Heart right ventricle (tissue), 16 donors: Measurements from ENCODE around the gene NOP14. TPM values are rescaled to one million over a fixed set of nuclear protein-coding genes. Genes with fewer than 3 reads are reported as not detected.

Source experiments
- ATAC-seq, 8 donors: fragments of 200-7000 bp; cut with Tn5 transposase; one replicate each; pipeline ENCODE4 v1.9.1; 2020; ENCODE audit warnings: mild to moderate bottlenecking in 8 of 8, moderate library complexity in 8 of 8, moderate number of reproducible peaks in 1 of 8
- DNase-seq, 2 donors: peaks; one replicate each; pipeline ENCODE4 v3.0.0-alpha.2; 2020
- H3K27ac ChIP-seq, 10 donors: fragments of 200-600 bp; sonication (generic) in 2 of 10; one replicate each; pipeline versions ENCODE4 v1.5.0 to v1.8.0; 2020 to 2022; ENCODE audit warnings: mild to moderate bottlenecking in 3 of 10
- H3K27me3 ChIP-seq, 7 donors: fragments of 200-600 bp; one replicate each; pipeline ENCODE4 v1.8.0; 2021 to 2022; ENCODE audit warnings: mild to moderate bottlenecking in 2 of 7
- H3K36me3 ChIP-seq, 9 donors: fragments of 200-600 bp; sonication (generic) in 1 of 9; one replicate each; pipeline versions ENCODE4 v1.5.0 to v1.8.0; 2020 to 2022; ENCODE audit warnings: mild to moderate bottlenecking in 2 of 9
- H3K4me1 ChIP-seq, 9 donors: fragments of 200-600 bp; sonication (generic) in 1 of 9; one replicate each; pipeline versions ENCODE4 v1.5.0 to v1.8.0; 2020 to 2022; ENCODE audit warnings: mild to moderate bottlenecking in 4 of 9
- H3K4me3 ChIP-seq, 10 donors: fragments of 200-600 bp; sonication (generic) in 2 of 10; one replicate each; pipeline versions ENCODE4 v1.5.0 to v1.8.0; 2020 to 2022; ENCODE audit warnings: mild to moderate bottlenecking in 7 of 10, moderate library complexity in 2 of 10
- H3K9me3 ChIP-seq, 11 donors: fragments of 200-600 bp in 10 of 11; sonication (generic) in 2 of 11; one replicate each; pipeline versions ENCODE4 v1.5.0 to v1.8.0; 2013 to 2022; ENCODE audit warnings: mild to moderate bottlenecking in 2 of 11, control low read depth in 1 of 11, moderate library complexity in 1 of 11
- WGBS, 2 donors: extraction: QIAGEN DNeasy Blood & Tissue Kit; methylation state at CpG; one replicate each; pipeline ENCODE4 v1.1.7; 2013; ENCODE audit warnings: inconsistent platforms in 1 of 2; 5-methylcytosine and 5-hydroxymethylcytosine counted together
- intact Hi-C, 10 donors: fragments of 100-400 bp; cut with DNase I; formaldehyde crosslinking; loops; one replicate each; pipeline versions ENCODE4 v1.11.1 to v1.14.2; 2022
- polyA plus RNA-seq, 2 donors: library from polyadenylated mRNA; stranded (reverse); fragments of 200-250 nt; gene quantifications; one replicate each; pipeline ENCODE4 v1.2.3, GENCODE V29; 2013
- total RNA-seq, 10 donors: library from RNA; stranded (reverse); fragmentation: NEBNext Ultra II Directional in 3 of 10; extraction: Animal tissue kit (Norgen Biotek cat#: 25700) in 3 of 10; gene quantifications; one replicate each; pipeline versions ENCODE4 v1.2.1 to v1.2.4, GENCODE V29; 2021 to 2023
- TF ChIP-seq, protein P1 (sequence below), 9 donors: fragments of 200-600 bp; sonication (generic) in 2 of 9; IDR thresholded peaks; one replicate each; pipeline versions ENCODE4 v1.5.0 to v1.8.0; 2021 to 2022; ENCODE audit warnings: antibody characterized with exemption in 9 of 9, mild to moderate bottlenecking in 5 of 9, moderate library complexity in 1 of 9
- donor health status: Arrhythmogenic right ventricular cardiomyopathy.
- donor health status: ischemic (EF 13 %, LVEDD 7.1; RV severe dilation, severe dysfunction).
- donor health status: healthy with polysubstance abuse.
- donor health status: DM: no; HTN: yes; CAD: no.
- donor health status: DM: no; HTN: no; CAD: no.
- donor health status: ischemic (EF 25% LVEDD 6.9; RV normal size, moderate dysfunction).
- donor health status: ischemic (EF 25% LVEDD 5.7; RV mildly dilated, moderate dysfunction).
- donor health status: healthy.
- donor health status: DM: yes; HTN: yes; CAD: no.
- donor health status: Ischemic cardiomyopathy.
- donor health status: ischemic (EF 35%, LVEDD 5.7; RV mildly dilated, moderate dysfunction).
- donor health status: nonischemic (EF 11% LVEDD 7.7; RV severe dilation, severe dysfunction).
- donor health status: DM: yes; HTN: yes; CAD: no.
- donor health status: PGD.
- donor health status: ischemic (EF 29% LVEDD 5.4; RV normal size, mild dysfunction).
- donor health status: nonischemic (EF 23%, LVEDD 6.1; RV moderate dilation, normal function).

The NOP14 gene
- total and polyA plus RNA-seq, 12 donors = 12.4 to 24.0 (median 17.3) TPM

DNA sequence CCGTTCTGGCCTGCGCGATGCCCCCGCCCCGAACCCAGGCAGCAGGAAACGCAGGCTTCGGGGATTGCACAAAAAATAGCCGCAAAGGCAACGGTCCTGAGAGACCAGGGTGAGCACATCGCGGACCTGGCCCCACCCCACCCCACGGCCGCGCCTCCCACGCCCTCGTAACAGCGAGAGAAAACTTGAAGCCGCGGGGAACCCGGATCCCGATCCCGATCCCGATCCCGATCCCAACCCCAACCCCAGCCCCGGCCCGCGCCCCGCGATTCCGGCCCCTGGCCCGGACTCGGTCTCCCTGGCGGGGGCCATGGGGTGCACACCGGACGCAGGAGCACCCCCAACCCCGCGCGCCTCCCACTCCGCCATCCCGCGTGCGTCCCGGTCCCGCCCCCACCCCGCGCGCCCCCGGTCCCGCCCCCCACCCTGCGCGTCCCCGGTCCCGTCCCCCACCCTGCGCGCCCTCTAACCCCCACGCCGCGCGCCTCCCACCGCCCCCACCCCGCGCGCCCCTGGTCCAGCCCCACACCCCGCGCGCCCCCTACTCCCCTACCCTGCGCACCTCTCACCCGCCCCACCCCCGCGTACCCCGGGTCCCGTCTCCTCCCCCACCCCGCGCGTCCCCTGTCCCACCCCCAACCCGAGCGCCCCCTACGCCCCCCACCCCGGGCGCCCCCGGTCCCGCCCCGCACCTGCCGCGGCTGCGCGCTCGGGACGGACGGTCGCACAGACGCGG, 29.0 kb downstream of the NOP14 start:
- no peaks in the 10 kb centered on the region for H3K27me3 ChIP-seq
- peak; percentile 41 to 67 for DNase-seq
- WGBS, 2 donors = 1% methylated on average over 48 to 93 of the region's 93 CpGs
- H3K9me3 ChIP-seq = no peaks in the 10 kb centered on the region
- H3K4me1 ChIP-seq = peaks cover 7 to 61% (median 57%) of the 10 kb centered on the region in 9 donors
- ATAC-seq = peak in 7 of 8 donors; percentile 0 to 30 (median 8)
- intact Hi-C loops = loop anchor here in 7 of 10 donors (5.0 to 10.0 kb wide), 6 partner anchors 72 to 179 kb away; partner anchors contain the start of genes ADD1 (in 2 of the 7) and TNIP2 (in 1 of the 7)
- H3K27ac ChIP-seq = peak overlapping the region; percentile 40 to 95 (median 90)
- TF ChIP-seq, protein P1, sequence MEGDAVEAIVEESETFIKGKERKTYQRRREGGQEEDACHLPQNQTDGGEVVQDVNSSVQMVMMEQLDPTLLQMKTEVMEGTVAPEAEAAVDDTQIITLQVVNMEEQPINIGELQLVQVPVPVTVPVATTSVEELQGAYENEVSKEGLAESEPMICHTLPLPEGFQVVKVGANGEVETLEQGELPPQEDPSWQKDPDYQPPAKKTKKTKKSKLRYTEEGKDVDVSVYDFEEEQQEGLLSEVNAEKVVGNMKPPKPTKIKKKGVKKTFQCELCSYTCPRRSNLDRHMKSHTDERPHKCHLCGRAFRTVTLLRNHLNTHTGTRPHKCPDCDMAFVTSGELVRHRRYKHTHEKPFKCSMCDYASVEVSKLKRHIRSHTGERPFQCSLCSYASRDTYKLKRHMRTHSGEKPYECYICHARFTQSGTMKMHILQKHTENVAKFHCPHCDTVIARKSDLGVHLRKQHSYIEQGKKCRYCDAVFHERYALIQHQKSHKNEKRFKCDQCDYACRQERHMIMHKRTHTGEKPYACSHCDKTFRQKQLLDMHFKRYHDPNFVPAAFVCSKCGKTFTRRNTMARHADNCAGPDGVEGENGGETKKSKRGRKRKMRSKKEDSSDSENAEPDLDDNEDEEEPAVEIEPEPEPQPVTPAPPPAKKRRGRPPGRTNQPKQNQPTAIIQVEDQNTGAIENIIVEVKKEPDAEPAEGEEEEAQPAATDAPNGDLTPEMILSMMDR (IDR thresholded peaks at IDR 0.05) = no peak
- peak overlapping the region; percentile 54 to 100 (median 94) for H3K4me3 ChIP-seq
- peaks cover 0 to 52% (median 20%) of the 10 kb centered on the region in 9 donors for H3K36me3 ChIP-seq

DNA sequence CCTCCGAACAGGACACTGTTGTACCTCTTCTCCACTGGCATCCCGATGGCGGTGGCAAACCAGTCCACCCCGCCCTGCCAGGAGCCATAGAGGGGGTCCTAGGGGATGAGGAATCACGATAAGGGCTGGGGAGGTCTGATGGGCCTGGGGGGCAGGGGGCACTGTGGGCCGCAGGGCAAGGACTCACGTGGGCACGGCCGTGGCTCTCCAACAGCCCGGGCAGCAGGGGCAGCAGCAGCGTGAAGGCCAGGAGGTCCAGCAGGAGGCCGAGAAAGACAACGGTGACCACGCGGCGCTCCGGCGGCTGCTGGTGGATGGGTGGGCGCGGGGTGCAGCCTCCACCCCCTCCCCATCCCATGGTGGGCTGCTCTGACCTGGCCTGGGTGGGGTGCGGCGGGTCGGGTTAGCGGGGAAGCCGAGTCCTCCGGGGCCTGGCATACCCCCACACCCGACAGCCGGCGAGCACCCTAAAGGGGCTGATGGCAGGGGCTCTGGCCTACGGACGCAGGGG, 29.6 kb downstream of the NOP14 start:
- ATAC-seq (peak in 1 of 8 donors; percentile 4), DNase-seq (no peak)
- Histone ChIP-seq H3K9me3 (no peaks in the 10 kb centered on the region), H3K36me3 (peaks cover 0 to 52% (median 22%) of the 10 kb centered on the region in 9 donors), H3K27ac (peak overlapping the region; percentile 40 to 95 (median 90)), H3K4me3 (peak overlapping the region; percentile 54 to 100 (median 94)), H3K4me1 (peaks cover 7 to 61% (median 57%) of the 10 kb centered on the region in 9 donors), H3K27me3 (no peaks in the 10 kb centered on the region)
- 31 to 40% methylated on average over 31 of the region's 31 CpGs for whole genome bisulfite sequencing, 2 donors
- intact Hi-C loops = loop anchor here in 7 of 10 donors (5.0 to 10.0 kb wide), 6 partner anchors 71 to 179 kb away; partner anchors contain the start of genes ADD1 (in 2 of the 7) and TNIP2 (in 1 of the 7)
- TF ChIP-seq, protein P1 (IDR thresholded peaks at IDR 0.05) = no peak

DNA sequence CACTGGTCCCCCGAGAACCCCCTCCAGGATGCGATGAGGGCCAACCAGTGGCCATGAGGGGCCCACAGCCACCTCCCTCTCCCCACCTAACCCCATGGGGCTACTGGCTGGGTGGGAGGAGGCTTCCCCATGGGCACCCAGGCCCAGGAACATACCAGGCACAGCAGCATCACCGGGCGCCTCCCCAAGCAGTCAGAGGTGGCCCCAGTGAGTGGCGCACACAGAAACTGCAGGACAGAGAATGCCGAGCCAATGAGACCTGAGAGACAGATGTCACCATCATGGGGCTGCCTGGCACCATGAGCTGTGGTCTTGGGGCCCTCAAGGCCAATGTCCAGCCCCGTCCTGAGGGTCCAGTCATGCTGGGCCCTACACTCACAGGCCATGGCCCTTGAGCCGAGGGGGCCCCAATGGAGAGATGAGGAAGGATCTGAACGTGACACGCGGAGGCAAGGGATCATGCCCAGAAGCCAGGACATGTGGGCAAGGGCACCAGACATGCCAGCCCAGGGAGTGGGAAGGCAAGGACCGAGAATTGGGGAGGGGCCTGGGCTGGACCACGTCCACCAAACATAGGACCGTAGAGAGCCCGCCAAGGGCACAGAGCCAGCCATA, 30.1 kb downstream of the NOP14 start:
- no peaks in the 10 kb centered on the region for H3K27me3 ChIP-seq
- DNase-seq (peak in 1 of 2 donors; percentile 20), ATAC-seq (no peak)
- H3K9me3 ChIP-seq = no peaks in the 10 kb centered on the region
- H3K27ac ChIP-seq = peak overlapping the region in 9 of 10 donors; percentile 83 to 95 (median 90)
- peaks cover 7 to 61% (median 57%) of the 10 kb centered on the region in 9 donors for H3K4me1 ChIP-seq
- intact Hi-C loops = loop anchor here in 7 of 10 donors (5.0 to 10.0 kb wide), 6 partner anchors 71 to 178 kb away; partner anchors contain the start of genes ADD1 (in 2 of the 7) and TNIP2 (in 1 of the 7)
- 78 to 79% methylated on average over 15 of the region's 15 CpGs for WGBS, 2 donors
- TF ChIP-seq, protein P1 (IDR thresholded peaks at IDR 0.05) = no peak
- H3K4me3 ChIP-seq = peak overlapping the region in 8 of 10 donors; percentile 54 to 100 (median 94)
- H3K36me3 ChIP-seq = peaks cover 0 to 52% (median 27%) of the 10 kb centered on the region in 9 donors
